Activated naive CD4-positive, alpha-beta T cell treated with anti-CD3 and anti-CD28 coated beads, Interleukin-2, amount 50 U/mL, for 16 hours (primary cell): ENCODE results near the gene SPATA31A3.
"Not testable (repeated sequence)": the region's sequence is repeated elsewhere in the genome, so short reads cannot be mapped to it uniquely, and the experiment has no call there.

ENCODE experiments used
- DNase-seq: peaks from one replicate; pipeline ENCODE4 v3.0.0-alpha.2; 2020

Gene SPATA31A3

GRCh38 chr9:66992450-66992849 lies at the start of gene SPATA31A3:
TSS of gene SPATA31A3 (minus strand) at chr9:66992550. CDS start at chr9:66992521, 29 bp downstream.
- not testable (repeated sequence) for DNase-seq

- not testable (repeated sequence) for DNase-seq
These were observed 39.8 kb downstream of the SPATA31A3 start for GRCh38 chr9:66952576-66952975.

- DNase-seq = not testable (repeated sequence)
These were observed 49.8 kb downstream of the SPATA31A3 start for GRCh38 chr9:66942400-66943155.

GRCh38 chr9:66939878-66940830 lies 52.2 kb downstream of the SPATA31A3 start:
- not testable (repeated sequence) for DNase-seq

- not testable (repeated sequence) for DNase-seq
These were observed 54.0 kb downstream of the SPATA31A3 start for GRCh38 chr9:66938322-66938721.

GRCh38 chr9:66937662-66938061 lies 54.7 kb downstream of the SPATA31A3 start:
- DNase-seq = not testable (repeated sequence)
